Gastroesophageal sphincter (tissue), 3 donors: ENCODE measurements around the gene ABHD4.

Experiments
- EP300 ChIP-seq: sonication (generic); formaldehyde crosslinking; IDR thresholded peaks from one replicate; pipeline ENCODE4 v1.6.1; 2017; ENCODE audit warnings: antibody characterized with exemption, mild to moderate bottlenecking
- POLR2A ChIP-seq, 2 donors: fragments of 450-650 bp; IDR thresholded peaks; one replicate each; pipeline ENCODE4 v1.6.1; 2017; ENCODE audit warnings: antibody characterized with exemption in 2 of 2, mild to moderate bottlenecking in 2 of 2, moderate library complexity in 1 of 2
- POLR2AphosphoS5 ChIP-seq: sonication (generic); formaldehyde crosslinking; IDR thresholded peaks from one replicate; pipeline ENCODE4 v1.6.1; 2017; ENCODE audit warnings: antibody characterized with exemption
- TF ChIP-seq, protein P1 (sequence below), 4 experiments: fragments of 200-600 bp in 2 of 4; fragments of 450-650 bp in 2 of 4; sonication (generic) in 1 of 4; IDR thresholded peaks; one replicate each; pipeline ENCODE4 v1.5.1; 2017 to 2019; ENCODE audit warnings: antibody characterized with exemption in 4 of 4, mild to moderate bottlenecking in 2 of 4, moderate library complexity in 2 of 4

DNA sequence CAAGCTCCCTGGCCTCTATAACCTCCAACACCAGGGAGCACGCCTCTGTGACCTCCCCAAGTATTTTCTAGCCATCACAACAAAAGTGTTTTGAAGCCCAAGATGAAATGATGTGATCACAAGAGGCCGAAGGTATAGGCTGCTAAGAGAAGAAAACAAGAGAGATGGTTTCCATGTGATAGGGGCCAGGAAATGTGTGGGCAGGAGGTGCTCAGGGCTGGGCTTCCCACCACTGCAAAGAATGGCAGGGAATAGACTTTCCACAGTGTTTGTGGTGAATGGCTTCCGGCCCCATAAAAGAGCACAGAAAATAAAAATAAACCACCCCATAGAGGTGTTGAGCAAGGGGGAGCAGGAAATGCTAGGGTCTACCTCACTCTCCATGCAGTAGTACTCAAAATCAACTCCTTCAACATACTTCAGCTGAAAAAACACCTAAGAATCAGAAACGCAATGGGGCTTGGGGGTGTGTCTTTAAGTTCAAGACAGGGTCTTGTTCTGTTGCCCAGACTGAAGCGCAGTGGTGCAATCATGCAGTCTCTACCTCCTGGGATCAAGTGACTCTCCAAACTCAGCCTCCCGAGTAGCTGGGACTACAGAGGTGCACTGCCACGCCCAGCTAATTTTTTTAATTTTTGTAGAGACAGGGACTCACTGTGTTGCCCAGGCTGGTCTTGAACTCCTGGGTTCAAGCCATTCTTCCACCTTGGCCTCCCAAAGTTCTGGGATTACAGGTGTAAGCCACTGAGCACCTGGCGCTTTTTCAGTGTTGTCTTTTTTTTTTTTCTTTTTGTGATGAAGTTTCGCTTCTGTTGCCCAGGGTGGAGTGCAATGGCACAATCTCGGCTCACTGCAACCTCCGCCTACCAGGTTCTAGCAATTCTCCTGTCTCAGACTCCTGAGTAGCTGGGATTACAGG is 36.2 kb upstream of the ABHD4 start:
- TF ChIP-seq, protein P1, sequence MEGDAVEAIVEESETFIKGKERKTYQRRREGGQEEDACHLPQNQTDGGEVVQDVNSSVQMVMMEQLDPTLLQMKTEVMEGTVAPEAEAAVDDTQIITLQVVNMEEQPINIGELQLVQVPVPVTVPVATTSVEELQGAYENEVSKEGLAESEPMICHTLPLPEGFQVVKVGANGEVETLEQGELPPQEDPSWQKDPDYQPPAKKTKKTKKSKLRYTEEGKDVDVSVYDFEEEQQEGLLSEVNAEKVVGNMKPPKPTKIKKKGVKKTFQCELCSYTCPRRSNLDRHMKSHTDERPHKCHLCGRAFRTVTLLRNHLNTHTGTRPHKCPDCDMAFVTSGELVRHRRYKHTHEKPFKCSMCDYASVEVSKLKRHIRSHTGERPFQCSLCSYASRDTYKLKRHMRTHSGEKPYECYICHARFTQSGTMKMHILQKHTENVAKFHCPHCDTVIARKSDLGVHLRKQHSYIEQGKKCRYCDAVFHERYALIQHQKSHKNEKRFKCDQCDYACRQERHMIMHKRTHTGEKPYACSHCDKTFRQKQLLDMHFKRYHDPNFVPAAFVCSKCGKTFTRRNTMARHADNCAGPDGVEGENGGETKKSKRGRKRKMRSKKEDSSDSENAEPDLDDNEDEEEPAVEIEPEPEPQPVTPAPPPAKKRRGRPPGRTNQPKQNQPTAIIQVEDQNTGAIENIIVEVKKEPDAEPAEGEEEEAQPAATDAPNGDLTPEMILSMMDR (IDR thresholded peaks at IDR 0.05): no peak
- TF ChIP-seq POLR2A (IDR thresholded peaks at IDR 0.05): no peak
- TF ChIP-seq POLR2AphosphoS5: no peak
- no peak for TF ChIP-seq EP300
